MM.1S (cell line): Measurements from ENCODE around the gene GDPGP1.

Experiments
- CTCF ChIP-seq: fragments of 300-600 bp; sonication (generic); IDR thresholded peaks from 2 replicates; pipeline ENCODE4 v1.5.1; 2016; ENCODE audit warnings: antibody characterized with exemption, low read length, mixed read lengths
- EZH2 ChIP-seq: fragments of 300-600 bp; sonication (generic); optimal IDR thresholded peaks from 2 replicates; pipeline ENCODE3; 2017; ENCODE audit warnings: low read depth, mild to moderate bottlenecking, antibody characterized with exemption, low read length, mixed read lengths
- EZH2phosphoT487 ChIP-seq: fragments of 300-600 bp; sonication (generic); IDR thresholded peaks from 2 replicates; pipeline ENCODE4 v1.6.1; 2018; ENCODE audit warnings: antibody characterized with exemption, low read length

- TF ChIP-seq CTCF (no peak), EZH2 (no peak), EZH2phosphoT487 (no peak)
Measured at GRCh38 chr15:90205050-90205848, 28.8 kb upstream of the GDPGP1 start.
